Measurements from ENCODE around the gene TNFSF9.

The TNFSF9 gene

DNA sequence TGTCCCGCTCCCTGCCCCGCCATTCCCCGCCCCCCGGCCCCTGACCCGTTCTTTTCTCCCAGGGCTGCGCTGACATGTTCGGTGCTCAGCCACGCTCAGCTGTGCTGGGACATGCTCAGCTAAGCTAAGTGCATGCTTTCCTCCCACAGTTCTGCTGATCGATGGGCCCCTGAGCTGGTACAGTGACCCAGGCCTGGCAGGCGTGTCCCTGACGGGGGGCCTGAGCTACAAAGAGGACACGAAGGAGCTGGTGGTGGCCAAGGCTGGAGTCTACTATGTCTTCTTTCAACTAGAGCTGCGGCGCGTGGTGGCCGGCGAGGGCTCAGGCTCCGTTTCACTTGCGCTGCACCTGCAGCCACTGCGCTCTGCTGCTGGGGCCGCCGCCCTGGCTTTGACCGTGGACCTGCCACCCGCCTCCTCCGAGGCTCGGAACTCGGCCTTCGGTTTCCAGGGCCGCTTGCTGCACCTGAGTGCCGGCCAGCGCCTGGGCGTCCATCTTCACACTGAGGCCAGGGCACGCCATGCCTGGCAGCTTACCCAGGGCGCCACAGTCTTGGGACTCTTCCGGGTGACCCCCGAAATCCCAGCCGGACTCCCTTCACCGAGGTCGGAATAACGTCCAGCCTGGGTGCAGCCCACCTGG lies 3.7 kb downstream of the TNFSF9 start:
- Histone ChIP-seq H3K4me1 (ENCODE audit: control insufficient read depth in 2 of 2, insufficient read depth in 1 of 2, low read depth in 1 of 2, low read length in 2 of 2) (peaks cover 7 to 18% of the 10 kb centered on the region in 2 donors), H2AK5ac (ENCODE audit: low read depth, low read length) (peak overlapping the region; percentile 79), H2BK15ac (ENCODE audit: low read length) (peak overlapping the region; percentile 26), H3K27me3 (ENCODE audit: control insufficient read depth in 3 of 3, insufficient read depth in 3 of 3, low read depth in 1 of 3, low read length in 3 of 3) (peaks cover 18 to 42% (median 32%) of the 10 kb centered on the region in 3 experiments), H4K8ac (ENCODE audit: low read depth, low read length) (peak overlapping the region; percentile 43), H3K9me3 (replicated peaks in 1 of 2; ENCODE audit: control insufficient read depth in 2 of 2, insufficient read depth in 1 of 2, low read depth in 1 of 2, low read length in 2 of 2) (peaks cover 0 to 3% of the 10 kb centered on the region in 2 donors), H2BK5ac (ENCODE audit: low read length) (no peak overlapping the region), H3K18ac (ENCODE audit: low read length) (peak overlapping the region; percentile 80), H3K27ac (replicated peaks; ENCODE audit: low read length) (no peak overlapping the region), H2AFZ (ENCODE audit: low read length) (peak overlapping the region; percentile 62), H3K4me2 (ENCODE audit: insufficient read depth, low read length, poor library complexity, severe bottlenecking) (peak overlapping the region; percentile 40), H3K23ac (ENCODE audit: low read depth, low read length, poor library complexity) (peak overlapping the region; percentile 43), H2BK120ac (ENCODE audit: low read depth, low read length) (no peak overlapping the region), H3K9ac (ENCODE audit: low read depth, low read length, poor library complexity) (no peak overlapping the region), H3K36me3 (replicated peaks in 1 of 2; ENCODE audit: control insufficient read depth in 2 of 2, insufficient read depth in 2 of 2, low read length in 2 of 2) (no peaks in the 10 kb centered on the region), H3K14ac (ENCODE audit: low read length) (peak overlapping the region; percentile 82), H4K91ac (ENCODE audit: low read depth, low read length, poor library complexity) (no peak overlapping the region), H3K4me3 (ENCODE audit: low read length in 2 of 2) (no peak overlapping the region), H3K4ac (ENCODE audit: low read length) (no peak overlapping the region), H3K79me1 (ENCODE audit: low read depth, low read length) (no peaks in the 10 kb centered on the region), H2BK12ac (ENCODE audit: low read length) (no peak overlapping the region)
- WGBS, 2 donors (ENCODE audit: extremely low coverage in 2 of 2, insufficient read length in 2 of 2, insufficient replicate concordance in 1 of 2) = no CpG with 5 or more reads among the region's 40 CpGs
- no peak for DNase-seq (ENCODE audit: low spot score)

DNA sequence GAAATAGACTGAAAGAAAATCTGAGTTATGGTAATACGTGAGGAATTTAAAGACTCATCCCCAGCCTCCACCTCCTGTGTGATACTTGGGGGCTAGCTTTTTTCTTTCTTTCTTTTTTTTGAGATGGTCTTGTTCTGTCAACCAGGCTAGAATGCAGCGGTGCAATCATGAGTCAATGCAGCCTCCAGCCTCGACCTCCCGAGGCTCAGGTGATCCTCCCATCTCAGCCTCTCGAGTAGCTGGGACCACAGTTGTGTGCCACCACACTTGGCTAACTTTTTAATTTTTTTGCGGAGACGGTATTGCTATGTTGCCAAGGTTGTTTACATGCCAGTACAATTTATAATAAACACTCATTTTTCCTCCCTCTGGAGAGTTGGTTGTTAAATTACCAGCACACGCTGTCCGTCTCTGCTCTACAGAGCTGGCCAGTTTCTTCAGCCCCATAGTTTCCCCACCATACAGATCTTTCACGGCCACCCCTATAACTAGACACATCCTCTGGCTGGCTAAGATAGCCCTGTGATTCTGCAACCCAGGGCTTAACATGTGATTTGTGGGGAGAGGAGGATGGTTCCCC lies 4.8 kb downstream of the TNFSF9 start:
- H4K91ac ChIP-seq (ENCODE audit: low read depth, low read length, poor library complexity) = no peak overlapping the region
- H3K14ac ChIP-seq (ENCODE audit: low read length) = no peak overlapping the region
- no peak overlapping the region for H2BK5ac ChIP-seq (ENCODE audit: low read length)
- H3K27ac ChIP-seq (replicated peaks; ENCODE audit: low read length) = no peak overlapping the region
- no peak overlapping the region for H2BK15ac ChIP-seq (ENCODE audit: low read length)
- H3K23ac ChIP-seq (ENCODE audit: low read depth, low read length, poor library complexity) = no peak overlapping the region
- H2AK5ac ChIP-seq (ENCODE audit: low read depth, low read length) = no peak overlapping the region
- no peak overlapping the region for H3K4me2 ChIP-seq (ENCODE audit: insufficient read depth, low read length, poor library complexity, severe bottlenecking)
- no peak overlapping the region for H3K4me3 ChIP-seq (ENCODE audit: low read length in 2 of 2)
- H2AFZ ChIP-seq (ENCODE audit: low read length) = no peak overlapping the region
- WGBS, 2 donors (ENCODE audit: extremely low coverage in 2 of 2, insufficient read length in 2 of 2, insufficient replicate concordance in 1 of 2) = no CpG with 5 or more reads among the region's 10 CpGs
- H3K9me3 ChIP-seq (replicated peaks in 1 of 2; ENCODE audit: control insufficient read depth in 2 of 2, insufficient read depth in 1 of 2, low read depth in 1 of 2, low read length in 2 of 2) = peaks cover 0 to 3% of the 10 kb centered on the region in 2 donors
- no peak overlapping the region for H3K9ac ChIP-seq (ENCODE audit: low read depth, low read length, poor library complexity)
- no peak overlapping the region for H3K4ac ChIP-seq (ENCODE audit: low read length)
- no peaks in the 10 kb centered on the region for H3K36me3 ChIP-seq (replicated peaks in 1 of 2; ENCODE audit: control insufficient read depth in 2 of 2, insufficient read depth in 2 of 2, low read length in 2 of 2)
- no peak for DNase-seq (ENCODE audit: low spot score)
- H3K79me1 ChIP-seq (ENCODE audit: low read depth, low read length) = no peaks in the 10 kb centered on the region
- H4K8ac ChIP-seq (ENCODE audit: low read depth, low read length) = no peak overlapping the region
- no peak overlapping the region for H2BK12ac ChIP-seq (ENCODE audit: low read length)
- H2BK120ac ChIP-seq (ENCODE audit: low read depth, low read length) = no peak overlapping the region
- H3K27me3 ChIP-seq (ENCODE audit: control insufficient read depth in 3 of 3, insufficient read depth in 3 of 3, low read depth in 1 of 3, low read length in 3 of 3) = peaks cover 18 to 36% (median 32%) of the 10 kb centered on the region in 3 experiments
- H3K18ac ChIP-seq (ENCODE audit: low read length) = no peak overlapping the region
- peaks cover 4 to 15% of the 10 kb centered on the region in 2 donors for H3K4me1 ChIP-seq (ENCODE audit: control insufficient read depth in 2 of 2, insufficient read depth in 1 of 2, low read depth in 1 of 2, low read length in 2 of 2)

DNA sequence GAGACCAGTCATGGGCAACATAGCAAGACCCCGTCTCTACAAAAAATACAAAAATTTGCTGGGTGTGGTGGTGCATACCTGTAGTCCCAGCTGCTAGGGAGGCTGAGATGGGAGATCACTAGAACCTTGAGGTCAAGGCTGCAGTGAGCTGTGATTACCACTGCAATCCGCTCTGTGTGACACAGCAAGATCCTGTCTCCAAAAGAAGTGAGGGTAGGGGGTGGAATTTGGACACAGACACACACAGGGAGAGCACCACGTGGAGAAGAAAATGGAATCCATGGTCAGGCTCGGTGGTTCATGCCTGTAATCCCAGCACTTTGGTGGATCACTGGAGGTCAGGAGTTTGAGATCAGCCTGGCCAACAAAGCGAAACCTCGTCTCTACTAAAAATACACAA lies 8.7 kb downstream of the TNFSF9 start:
- H3K9ac ChIP-seq (ENCODE audit: low read depth, low read length, poor library complexity) = no peak overlapping the region
- no peak overlapping the region for H3K27ac ChIP-seq (replicated peaks; ENCODE audit: low read length)
- no peak overlapping the region for H3K14ac ChIP-seq (ENCODE audit: low read length)
- H3K23ac ChIP-seq (ENCODE audit: low read depth, low read length, poor library complexity) = no peak overlapping the region
- no peaks in the 10 kb centered on the region for H3K9me3 ChIP-seq (replicated peaks in 1 of 2; ENCODE audit: control insufficient read depth in 2 of 2, insufficient read depth in 1 of 2, low read depth in 1 of 2, low read length in 2 of 2)
- no peak overlapping the region for H2AK5ac ChIP-seq (ENCODE audit: low read depth, low read length)
- no peak overlapping the region for H2AFZ ChIP-seq (ENCODE audit: low read length)
- H3K18ac ChIP-seq (ENCODE audit: low read length) = no peak overlapping the region
- H4K8ac ChIP-seq (ENCODE audit: low read depth, low read length) = no peak overlapping the region
- H4K91ac ChIP-seq (ENCODE audit: low read depth, low read length, poor library complexity) = no peak overlapping the region
- no peak overlapping the region for H3K4me2 ChIP-seq (ENCODE audit: insufficient read depth, low read length, poor library complexity, severe bottlenecking)
- no peaks in the 10 kb centered on the region for H3K79me1 ChIP-seq (ENCODE audit: low read depth, low read length)
- H3K4ac ChIP-seq (ENCODE audit: low read length) = no peak overlapping the region
- H3K27me3 ChIP-seq (ENCODE audit: control insufficient read depth in 3 of 3, insufficient read depth in 3 of 3, low read depth in 1 of 3, low read length in 3 of 3) = peaks cover 0 to 5% (median 4%) of the 10 kb centered on the region in 3 experiments
- no peak overlapping the region for H2BK5ac ChIP-seq (ENCODE audit: low read length)
- WGBS, 2 donors (ENCODE audit: extremely low coverage in 2 of 2, insufficient read length in 2 of 2, insufficient replicate concordance in 1 of 2) = no CpG with 5 or more reads among the region's 6 CpGs
- H3K4me1 ChIP-seq (ENCODE audit: control insufficient read depth in 2 of 2, insufficient read depth in 1 of 2, low read depth in 1 of 2, low read length in 2 of 2) = no peaks in the 10 kb centered on the region
- H3K4me3 ChIP-seq (ENCODE audit: low read length in 2 of 2) = no peak overlapping the region
- H2BK15ac ChIP-seq (ENCODE audit: low read length) = no peak overlapping the region
- H3K36me3 ChIP-seq (replicated peaks in 1 of 2; ENCODE audit: control insufficient read depth in 2 of 2, insufficient read depth in 2 of 2, low read length in 2 of 2) = no peaks in the 10 kb centered on the region
- no peak overlapping the region for H2BK120ac ChIP-seq (ENCODE audit: low read depth, low read length)
- no peak for DNase-seq (ENCODE audit: low spot score)
- H2BK12ac ChIP-seq (ENCODE audit: low read length) = no peak overlapping the region

DNA sequence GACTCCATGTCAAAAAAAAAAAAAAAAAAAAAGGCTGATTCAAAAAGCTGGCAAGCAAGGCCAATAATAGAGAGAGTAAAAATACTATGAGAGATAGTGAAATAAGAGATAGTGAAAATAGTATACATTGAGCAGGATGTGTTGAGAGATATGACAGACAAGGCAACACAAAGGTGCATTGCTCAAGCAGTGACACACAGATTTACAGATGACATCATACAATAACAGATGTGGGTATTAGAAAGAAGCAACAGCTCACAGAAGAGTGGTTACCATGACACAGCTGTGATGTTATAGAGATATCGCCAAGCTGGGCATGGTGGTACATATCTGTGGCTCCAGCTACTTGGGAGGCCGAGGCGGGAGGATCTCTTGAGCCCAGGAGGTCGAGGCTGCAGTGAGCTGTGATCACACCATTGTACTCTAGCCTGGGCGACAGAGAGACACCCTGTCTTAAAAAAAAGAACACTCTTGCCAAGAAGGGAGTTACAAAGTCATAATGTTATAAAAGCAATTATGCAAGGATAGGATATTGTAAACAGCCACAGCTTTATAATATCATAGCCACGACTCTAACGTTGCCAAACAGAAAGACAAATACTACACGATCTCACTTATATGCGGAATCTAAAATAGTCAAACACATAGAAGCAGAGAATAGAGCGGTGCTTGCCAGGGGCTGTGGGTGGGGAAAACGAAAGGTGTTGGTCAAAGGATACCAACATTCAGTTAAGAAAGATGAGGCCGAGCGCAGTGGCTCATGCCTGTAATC lies 10.3 kb downstream of the TNFSF9 start:
- Histone ChIP-seq H3K9ac (ENCODE audit: low read depth, low read length, poor library complexity) (no peak overlapping the region), H3K4me3 (ENCODE audit: low read length in 2 of 2) (no peak overlapping the region), H3K18ac (ENCODE audit: low read length) (no peak overlapping the region), H2BK15ac (ENCODE audit: low read length) (no peak overlapping the region), H3K27ac (replicated peaks; ENCODE audit: low read length) (no peak overlapping the region), H2AFZ (ENCODE audit: low read length) (no peak overlapping the region), H3K36me3 (replicated peaks in 1 of 2; ENCODE audit: control insufficient read depth in 2 of 2, insufficient read depth in 2 of 2, low read length in 2 of 2) (no peaks in the 10 kb centered on the region), H3K4me2 (ENCODE audit: insufficient read depth, low read length, poor library complexity, severe bottlenecking) (no peak overlapping the region), H3K4ac (ENCODE audit: low read length) (no peak overlapping the region), H3K9me3 (replicated peaks in 1 of 2; ENCODE audit: control insufficient read depth in 2 of 2, insufficient read depth in 1 of 2, low read depth in 1 of 2, low read length in 2 of 2) (no peaks in the 10 kb centered on the region), H3K27me3 (ENCODE audit: control insufficient read depth in 3 of 3, insufficient read depth in 3 of 3, low read depth in 1 of 3, low read length in 3 of 3) (no peaks in the 10 kb centered on the region), H2BK5ac (ENCODE audit: low read length) (no peak overlapping the region), H2BK12ac (ENCODE audit: low read length) (no peak overlapping the region), H3K4me1 (ENCODE audit: control insufficient read depth in 2 of 2, insufficient read depth in 1 of 2, low read depth in 1 of 2, low read length in 2 of 2) (no peaks in the 10 kb centered on the region), H2AK5ac (ENCODE audit: low read depth, low read length) (no peak overlapping the region), H2BK120ac (ENCODE audit: low read depth, low read length) (no peak overlapping the region), H4K8ac (ENCODE audit: low read depth, low read length) (no peak overlapping the region), H3K79me1 (ENCODE audit: low read depth, low read length) (no peaks in the 10 kb centered on the region), H3K14ac (ENCODE audit: low read length) (no peak overlapping the region), H4K91ac (ENCODE audit: low read depth, low read length, poor library complexity) (no peak overlapping the region), H3K23ac (ENCODE audit: low read depth, low read length, poor library complexity) (no peak overlapping the region)
- DNase-seq (ENCODE audit: low spot score) = no peak
- WGBS, 2 donors (ENCODE audit: extremely low coverage in 2 of 2, insufficient read length in 2 of 2, insufficient replicate concordance in 1 of 2) = no CpG with 5 or more reads among the region's 13 CpGs
